ENCODE measurements around the gene SOX15. TPM values are rescaled to one million over a fixed set of nuclear protein-coding genes. Genes with fewer than 3 reads are reported as not detected.

The SOX15 gene
- total and polyA plus RNA-seq, 2 of the 13 experiments (the other 11 are each of a cell fraction or from before 2014, with no cell fraction given), result 0.07 to 0.18 TPM

DNA sequence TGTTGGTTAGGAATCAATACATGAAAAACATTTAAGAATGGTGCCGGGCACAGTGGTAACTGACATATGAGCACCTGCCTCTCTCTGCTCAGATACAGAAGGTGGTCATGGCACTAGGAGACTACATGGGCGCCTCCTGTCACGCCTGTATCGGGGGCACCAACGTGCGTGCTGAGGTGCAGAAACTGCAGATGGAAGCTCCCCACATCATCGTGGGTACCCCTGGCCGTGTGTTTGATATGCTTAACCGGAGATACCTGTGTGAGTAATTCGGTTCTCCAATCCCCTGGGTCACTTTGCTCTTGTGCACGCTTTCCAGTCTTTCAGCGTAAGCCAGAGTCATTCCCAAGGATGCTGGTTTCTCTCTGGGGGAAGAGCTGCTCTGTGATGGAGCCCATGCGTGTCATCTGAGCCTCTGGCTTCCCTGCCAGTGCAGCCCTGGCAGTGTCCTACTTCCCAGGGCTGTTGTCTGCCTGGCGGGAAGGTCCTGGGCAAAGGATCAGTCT, 13.4 kb downstream of the SOX15 start (continued):
- TF ChIP-seq SYNCRIP (IDR thresholded peaks at IDR 0.05; ENCODE audit: insufficient read depth, low read depth, low read length) (no peak), SRF (IDR thresholded peaks at IDR 0.05; ENCODE audit: low read depth, low read length) (no peak), POLR2AphosphoS5 (IDR thresholded peaks at IDR 0.05; ENCODE audit: low read depth, low read length) (peak; percentile 58), ZMYM2 (CRISPR knock-in tag; IDR thresholded peaks at IDR 0.05) (no peak), HMG20B (CRISPR knock-in tag; conservative IDR thresholded peaks at IDR 0.05) (no peak), MEIS1 (CRISPR knock-in tag; IDR thresholded peaks at IDR 0.05; ENCODE audit: borderline replicate concordance) (no peak), HNF4G (IDR thresholded peaks at IDR 0.05; ENCODE audit: borderline replicate concordance, low read depth, low read length) (no peak), HNF4G (CRISPR knock-in tag; IDR thresholded peaks at IDR 0.05; ENCODE audit: borderline replicate concordance, low read depth) (no peak), ZNF720 (CRISPR knock-in tag; IDR thresholded peaks at IDR 0.05) (no peak), BORCS8-MEF2B (CRISPR knock-in tag; IDR thresholded peaks at IDR 0.05) (no peak), AGO2 (optimal IDR thresholded peaks at IDR 0.05; ENCODE audit: low read depth, low read length) (peak; percentile 67), MEIS2 (CRISPR knock-in tag; IDR thresholded peaks at IDR 0.05) (no peak), YEATS4 (CRISPR knock-in tag; IDR thresholded peaks at IDR 0.05; ENCODE audit: borderline replicate concordance) (no peak), IKZF1 (IDR thresholded peaks at IDR 0.05) (no peak), RBM22 (optimal IDR thresholded peaks at IDR 0.05; ENCODE audit: low read length) (peak; percentile 96), SSRP1 (CRISPR knock-in tag; IDR thresholded peaks at IDR 0.05) (0 out of 2 replicates have a peak, but pooled peaks have one; percentile 59)
- TF ChIP-seq, protein P1, sequence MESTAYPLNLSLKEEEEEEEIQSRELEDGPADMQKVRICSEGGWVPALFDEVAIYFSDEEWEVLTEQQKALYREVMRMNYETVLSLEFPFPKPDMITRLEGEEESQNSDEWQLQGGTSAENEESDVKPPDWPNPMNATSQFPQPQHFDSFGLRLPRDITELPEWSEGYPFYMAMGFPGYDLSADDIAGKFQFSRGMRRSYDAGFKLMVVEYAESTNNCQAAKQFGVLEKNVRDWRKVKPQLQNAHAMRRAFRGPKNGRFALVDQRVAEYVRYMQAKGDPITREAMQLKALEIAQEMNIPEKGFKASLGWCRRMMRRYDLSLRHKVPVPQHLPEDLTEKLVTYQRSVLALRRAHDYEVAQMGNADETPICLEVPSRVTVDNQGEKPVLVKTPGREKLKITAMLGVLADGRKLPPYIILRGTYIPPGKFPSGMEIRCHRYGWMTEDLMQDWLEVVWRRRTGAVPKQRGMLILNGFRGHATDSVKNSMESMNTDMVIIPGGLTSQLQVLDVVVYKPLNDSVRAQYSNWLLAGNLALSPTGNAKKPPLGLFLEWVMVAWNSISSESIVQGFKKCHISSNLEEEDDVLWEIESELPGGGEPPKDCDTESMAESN (CRISPR knock-in tag; conservative IDR thresholded peaks at IDR 0.05), result no peak
- TF ChIP-seq, protein P2, sequence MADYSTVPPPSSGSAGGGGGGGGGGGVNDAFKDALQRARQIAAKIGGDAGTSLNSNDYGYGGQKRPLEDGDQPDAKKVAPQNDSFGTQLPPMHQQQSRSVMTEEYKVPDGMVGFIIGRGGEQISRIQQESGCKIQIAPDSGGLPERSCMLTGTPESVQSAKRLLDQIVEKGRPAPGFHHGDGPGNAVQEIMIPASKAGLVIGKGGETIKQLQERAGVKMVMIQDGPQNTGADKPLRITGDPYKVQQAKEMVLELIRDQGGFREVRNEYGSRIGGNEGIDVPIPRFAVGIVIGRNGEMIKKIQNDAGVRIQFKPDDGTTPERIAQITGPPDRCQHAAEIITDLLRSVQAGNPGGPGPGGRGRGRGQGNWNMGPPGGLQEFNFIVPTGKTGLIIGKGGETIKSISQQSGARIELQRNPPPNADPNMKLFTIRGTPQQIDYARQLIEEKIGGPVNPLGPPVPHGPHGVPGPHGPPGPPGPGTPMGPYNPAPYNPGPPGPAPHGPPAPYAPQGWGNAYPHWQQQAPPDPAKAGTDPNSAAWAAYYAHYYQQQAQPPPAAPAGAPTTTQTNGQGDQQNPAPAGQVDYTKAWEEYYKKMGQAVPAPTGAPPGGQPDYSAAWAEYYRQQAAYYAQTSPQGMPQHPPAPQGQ (CRISPR knock-in tag; IDR thresholded peaks at IDR 0.05; ENCODE audit: borderline replicate concordance), result no peak
- TF ChIP-seq, protein P3, sequence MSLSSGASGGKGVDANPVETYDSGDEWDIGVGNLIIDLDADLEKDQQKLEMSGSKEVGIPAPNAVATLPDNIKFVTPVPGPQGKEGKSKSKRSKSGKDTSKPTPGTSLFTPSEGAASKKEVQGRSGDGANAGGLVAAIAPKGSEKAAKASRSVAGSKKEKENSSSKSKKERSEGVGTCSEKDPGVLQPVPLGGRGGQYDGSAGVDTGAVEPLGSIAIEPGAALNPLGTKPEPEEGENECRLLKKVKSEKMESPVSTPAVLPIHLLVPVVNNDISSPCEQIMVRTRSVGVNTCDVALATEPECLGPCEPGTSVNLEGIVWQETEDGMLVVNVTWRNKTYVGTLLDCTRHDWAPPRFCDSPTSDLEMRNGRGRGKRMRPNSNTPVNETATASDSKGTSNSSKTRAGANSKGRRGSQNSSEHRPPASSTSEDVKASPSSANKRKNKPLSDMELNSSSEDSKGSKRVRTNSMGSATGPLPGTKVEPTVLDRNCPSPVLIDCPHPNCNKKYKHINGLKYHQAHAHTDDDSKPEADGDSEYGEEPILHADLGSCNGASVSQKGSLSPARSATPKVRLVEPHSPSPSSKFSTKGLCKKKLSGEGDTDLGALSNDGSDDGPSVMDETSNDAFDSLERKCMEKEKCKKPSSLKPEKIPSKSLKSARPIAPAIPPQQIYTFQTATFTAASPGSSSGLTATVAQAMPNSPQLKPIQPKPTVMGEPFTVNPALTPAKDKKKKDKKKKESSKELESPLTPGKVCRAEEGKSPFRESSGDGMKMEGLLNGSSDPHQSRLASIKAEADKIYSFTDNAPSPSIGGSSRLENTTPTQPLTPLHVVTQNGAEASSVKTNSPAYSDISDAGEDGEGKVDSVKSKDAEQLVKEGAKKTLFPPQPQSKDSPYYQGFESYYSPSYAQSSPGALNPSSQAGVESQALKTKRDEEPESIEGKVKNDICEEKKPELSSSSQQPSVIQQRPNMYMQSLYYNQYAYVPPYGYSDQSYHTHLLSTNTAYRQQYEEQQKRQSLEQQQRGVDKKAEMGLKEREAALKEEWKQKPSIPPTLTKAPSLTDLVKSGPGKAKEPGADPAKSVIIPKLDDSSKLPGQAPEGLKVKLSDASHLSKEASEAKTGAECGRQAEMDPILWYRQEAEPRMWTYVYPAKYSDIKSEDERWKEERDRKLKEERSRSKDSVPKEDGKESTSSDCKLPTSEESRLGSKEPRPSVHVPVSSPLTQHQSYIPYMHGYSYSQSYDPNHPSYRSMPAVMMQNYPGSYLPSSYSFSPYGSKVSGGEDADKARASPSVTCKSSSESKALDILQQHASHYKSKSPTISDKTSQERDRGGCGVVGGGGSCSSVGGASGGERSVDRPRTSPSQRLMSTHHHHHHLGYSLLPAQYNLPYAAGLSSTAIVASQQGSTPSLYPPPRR (CRISPR knock-in tag; IDR thresholded peaks at IDR 0.05; ENCODE audit: borderline replicate concordance), result no peak
- TF ChIP-seq, protein P4, sequence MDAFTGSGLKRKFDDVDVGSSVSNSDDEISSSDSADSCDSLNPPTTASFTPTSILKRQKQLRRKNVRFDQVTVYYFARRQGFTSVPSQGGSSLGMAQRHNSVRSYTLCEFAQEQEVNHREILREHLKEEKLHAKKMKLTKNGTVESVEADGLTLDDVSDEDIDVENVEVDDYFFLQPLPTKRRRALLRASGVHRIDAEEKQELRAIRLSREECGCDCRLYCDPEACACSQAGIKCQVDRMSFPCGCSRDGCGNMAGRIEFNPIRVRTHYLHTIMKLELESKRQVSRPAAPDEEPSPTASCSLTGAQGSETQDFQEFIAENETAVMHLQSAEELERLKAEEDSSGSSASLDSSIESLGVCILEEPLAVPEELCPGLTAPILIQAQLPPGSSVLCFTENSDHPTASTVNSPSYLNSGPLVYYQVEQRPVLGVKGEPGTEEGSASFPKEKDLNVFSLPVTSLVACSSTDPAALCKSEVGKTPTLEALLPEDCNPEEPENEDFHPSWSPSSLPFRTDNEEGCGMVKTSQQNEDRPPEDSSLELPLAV (CRISPR knock-in tag; conservative IDR thresholded peaks at IDR 0.05; ENCODE audit: low read depth), result no peak

All from HepG2 (cell line).